GM23248 (cell line): ENCODE measurements around the gene ZDHHC14. TPM values are rescaled to one million over a fixed set of nuclear protein-coding genes. Genes with fewer than 3 reads are reported as not detected.

ENCODE experiments used
- DNase-seq: peaks from one replicate; pipeline ENCODE4 v3.0.0-alpha.2; 2015
- H2AFZ ChIP-seq: fragments of 200-600 bp; sonication (generic); 2 replicates; pipeline ENCODE4 v1.6.1; 2016; ENCODE audit warnings: antibody characterized with exemption
- H3F3A ChIP-seq: fragments of 200-600 bp; sonication (generic); 2 replicates; pipeline ENCODE4 v1.6.1; 2016; ENCODE audit warnings: mild to moderate bottlenecking, antibody characterized with exemption, mixed run types; ENCODE audit not compliant: insufficient read depth
- H3K27ac ChIP-seq: fragments of 200-600 bp; sonication (generic); 2 replicates; pipeline ENCODE4 v1.5.1; 2016; ENCODE audit warnings: mild to moderate bottlenecking
- H3K27me3 ChIP-seq: fragments of 200-600 bp; sonication (generic); replicated peaks from 2 replicates; pipeline ENCODE4 v1.6.1; 2016; ENCODE audit warnings: mild to moderate bottlenecking; ENCODE audit not compliant: insufficient read depth
- H3K36me3 ChIP-seq: fragments of 200-600 bp; sonication (generic); 2 replicates; pipeline ENCODE4 v1.6.1; 2016; ENCODE audit warnings: low read depth, mild to moderate bottlenecking
- H3K4me1 ChIP-seq: fragments of 200-600 bp; sonication (generic); 2 replicates; pipeline ENCODE4 v1.6.1; 2016; ENCODE audit warnings: mild to moderate bottlenecking; ENCODE audit not compliant: insufficient read depth
- H3K4me2 ChIP-seq: fragments of 200-600 bp; sonication (generic); one replicate; pipeline ENCODE4 v1.6.1; 2016; ENCODE audit warnings: mild to moderate bottlenecking; ENCODE audit not compliant: unreplicated experiment
- H3K4me3 ChIP-seq: fragments of 200-600 bp; sonication (generic); 2 replicates; pipeline ENCODE4 v1.5.1; 2016; ENCODE audit warnings: mild to moderate bottlenecking
- H3K79me2 ChIP-seq: fragments of 200-600 bp; sonication (generic); 2 replicates; pipeline ENCODE4 v1.6.1; 2016; ENCODE audit warnings: mild to moderate bottlenecking; ENCODE audit not compliant: insufficient read depth
- H3K9ac ChIP-seq: fragments of 200-600 bp; sonication (generic); 2 replicates; pipeline ENCODE4 v1.6.1; 2016; ENCODE audit warnings: mild to moderate bottlenecking
- H3K9me2 ChIP-seq: fragments of 200-600 bp; sonication (generic); 2 replicates; pipeline ENCODE4 v1.6.1; 2016; ENCODE audit warnings: mixed run types, mild to moderate bottlenecking, moderate library complexity; ENCODE audit not compliant: insufficient read depth
- H3K9me3 ChIP-seq: fragments of 200-600 bp; sonication (generic); one replicate; pipeline ENCODE4 v1.6.1; 2017; ENCODE audit warnings: low read depth
- H4K20me1 ChIP-seq: fragments of 200-600 bp; sonication (generic); 2 replicates; pipeline ENCODE4 v1.6.0; 2016; ENCODE audit not compliant: insufficient read depth
- EZH2 ChIP-seq: fragments of 200-600 bp; sonication (generic); IDR thresholded peaks from 2 replicates; pipeline ENCODE4 v1.6.1; 2018; ENCODE audit warnings: antibody characterized with exemption, mild to moderate bottlenecking; ENCODE audit not compliant: insufficient read depth, poor library complexity, severe bottlenecking
- EZH2phosphoT487 ChIP-seq: fragments of 200-600 bp; sonication (generic); IDR thresholded peaks from 2 replicates; pipeline ENCODE4 v1.6.1; 2018; ENCODE audit warnings: antibody characterized with exemption, moderate library complexity, mild to moderate bottlenecking, low read depth; ENCODE audit not compliant: insufficient read depth
- WGBS, 2 experiments: methylation state at CpG; one replicate each; pipeline ENCODE4 v1.1.6; 2015 to 2017; ENCODE audit warnings: low lambda C conversion rate in 2 of 2, low coverage in 1 of 2; ENCODE audit errors: missing lambda C conversion rate in 2 of 2; 5-methylcytosine and 5-hydroxymethylcytosine counted together
- in situ Hi-C: fragments of 300-500 bp; cut with MboI; formaldehyde crosslinking; loops from 2 replicates; pipeline ENCODE4 v1.15.0; 2020
- polyA plus RNA-seq: library from polyadenylated mRNA; unstranded; fragments of >200 nt; fragmentation: Nextera tagmentation; extraction: Ambion mirVana; gene quantifications from 2 replicates; pipeline ENCODE4 v1.2.1, GENCODE V29; 2016
- total RNA-seq: library from RNA; depleted of rRNA; stranded (reverse); fragments of >200 nt; shearing (Covaris generic); gene quantifications from 2 replicates; pipeline ENCODE4 v1.2.3, GENCODE V29; 2014

ZDHHC14 gene
- total and polyA plus RNA-seq, 2 experiments from 2014 or later, result 1.4 to 4.5 TPM

DNA sequence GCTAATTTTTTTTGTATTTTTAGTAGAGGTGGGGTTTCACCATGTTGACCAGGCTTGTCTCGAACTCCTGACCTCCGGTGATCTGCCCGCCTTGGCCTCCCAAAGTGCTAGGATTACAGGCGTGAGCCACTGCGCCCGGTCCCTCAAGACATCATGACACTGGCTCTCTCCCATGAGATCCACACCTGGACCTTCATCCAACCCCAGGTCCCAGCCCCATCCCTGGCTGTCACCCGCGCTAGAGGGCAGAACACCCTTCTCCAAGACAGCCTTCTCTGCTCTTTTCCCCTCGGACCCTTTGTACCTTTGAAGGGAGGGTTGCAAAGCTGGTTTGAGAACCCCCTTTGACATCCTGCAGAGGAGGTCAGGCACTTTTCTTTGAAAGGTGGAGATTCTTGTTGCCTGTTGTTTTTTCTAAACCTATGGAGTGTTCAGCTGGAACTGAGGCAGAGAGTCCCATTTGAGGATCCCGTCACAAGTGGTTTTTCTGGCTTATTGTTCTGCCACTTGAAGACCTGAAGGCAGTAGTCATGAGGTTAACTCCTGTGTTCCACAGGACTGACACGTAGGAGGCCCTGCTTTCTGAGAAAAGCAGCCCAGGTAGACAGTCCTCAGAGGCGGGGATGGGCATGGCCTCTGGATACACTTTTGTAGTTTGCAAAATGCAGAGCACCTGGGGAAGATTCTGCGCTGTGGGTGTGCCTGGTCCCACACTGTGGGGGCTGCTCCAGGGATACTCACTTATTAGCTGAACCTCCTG, 270.9 kb downstream of the ZDHHC14 start:
- no peak overlapping the region for H3K4me3 ChIP-seq
- WGBS, 2 experiments, result 89 to 93% methylated on average over 13 of the region's 13 CpGs
- in situ Hi-C loops, result no loop called here

GRCh38 chr6:157652601-157653363, 271.8 kb downstream of the ZDHHC14 start:
- H3K9me2 ChIP-seq, result no peaks in the 10 kb centered on the region
- H3K9ac ChIP-seq, result no peak overlapping the region
- no peak for TF ChIP-seq EZH2phosphoT487
- TF ChIP-seq EZH2, result no peak
- H3K27ac ChIP-seq, result no peak overlapping the region
- WGBS, 2 experiments, result 92 to 93% methylated on average over 18 of the region's 18 CpGs
- H3K4me3 ChIP-seq, result no peak overlapping the region
- H3K9me3 ChIP-seq, result no peaks in the 10 kb centered on the region
- H3K4me1 ChIP-seq, result no peaks in the 10 kb centered on the region
- no peaks in the 10 kb centered on the region for H3K79me2 ChIP-seq
- H2AFZ ChIP-seq, result no peak overlapping the region
- no peaks in the 10 kb centered on the region for H3K27me3 ChIP-seq
- H4K20me1 ChIP-seq, result no peaks in the 10 kb centered on the region
- H3K4me2 ChIP-seq, result no peak overlapping the region
- no peaks in the 10 kb centered on the region for H3K36me3 ChIP-seq
- in situ Hi-C loops, result no loop called here
- H3F3A ChIP-seq, result 0 out of 2 replicates have a peak, but pooled peaks cover 4% of the 10 kb centered on the region
- DNase-seq, result no peak

More for the DNA sequence above, 270.9 kb downstream of the ZDHHC14 start:
- Histone ChIP-seq H3K36me3 (no peaks in the 10 kb centered on the region), H3K9ac (no peak overlapping the region), H3F3A (0 out of 2 replicates have a peak, but pooled peaks cover 4% of the 10 kb centered on the region), H3K4me2 (no peak overlapping the region), H3K9me3 (no peaks in the 10 kb centered on the region), H3K79me2 (no peaks in the 10 kb centered on the region), H3K27me3 (no peaks in the 10 kb centered on the region), H3K9me2 (no peaks in the 10 kb centered on the region), H3K27ac (no peak overlapping the region), H3K4me1 (no peaks in the 10 kb centered on the region), H4K20me1 (no peaks in the 10 kb centered on the region), H2AFZ (no peak overlapping the region)
- no peak for DNase-seq
- TF ChIP-seq EZH2phosphoT487 (no peak), EZH2 (no peak)

DNA sequence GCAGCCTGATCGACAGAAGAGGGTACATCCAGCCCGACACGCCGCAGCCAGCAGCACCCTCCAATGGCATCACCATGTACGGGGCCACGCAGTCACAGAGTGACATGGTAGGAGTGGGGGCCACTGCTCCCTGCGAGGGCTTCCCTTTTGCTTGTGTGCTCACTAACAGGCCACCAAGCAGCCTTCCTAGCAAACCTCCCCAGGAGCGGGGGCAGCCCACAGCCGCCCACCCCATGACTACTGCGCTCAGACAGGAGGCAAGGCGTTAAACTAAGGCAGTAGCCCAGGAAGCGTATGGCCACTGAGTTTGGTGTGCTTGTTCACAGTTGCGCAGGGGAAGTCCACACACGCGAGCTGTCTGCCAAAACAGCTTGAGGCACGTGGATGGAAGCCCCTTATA, 272.5 kb downstream of the ZDHHC14 start:
- no peaks in the 10 kb centered on the region for H3K36me3 ChIP-seq
- H3K4me2 ChIP-seq, result no peak overlapping the region
- H2AFZ ChIP-seq, result no peak overlapping the region
- H3K9ac ChIP-seq, result no peak overlapping the region
- TF ChIP-seq EZH2 (no peak), EZH2phosphoT487 (no peak)
- DNase-seq, result no peak
- in situ Hi-C loops, result no loop called here
- H3K4me1 ChIP-seq, result no peaks in the 10 kb centered on the region
- no peak overlapping the region for H3K27ac ChIP-seq
- no peaks in the 10 kb centered on the region for H3K9me3 ChIP-seq
- 92 to 94% methylated on average over 16 of the region's 16 CpGs for WGBS, 2 experiments
- H3K27me3 ChIP-seq, result no peaks in the 10 kb centered on the region
- no peaks in the 10 kb centered on the region for H3K79me2 ChIP-seq
- H3K9me2 ChIP-seq, result no peaks in the 10 kb centered on the region
- no peak overlapping the region for H3K4me3 ChIP-seq
- H3F3A ChIP-seq, result no peaks in the 10 kb centered on the region
- H4K20me1 ChIP-seq, result no peaks in the 10 kb centered on the region

DNA sequence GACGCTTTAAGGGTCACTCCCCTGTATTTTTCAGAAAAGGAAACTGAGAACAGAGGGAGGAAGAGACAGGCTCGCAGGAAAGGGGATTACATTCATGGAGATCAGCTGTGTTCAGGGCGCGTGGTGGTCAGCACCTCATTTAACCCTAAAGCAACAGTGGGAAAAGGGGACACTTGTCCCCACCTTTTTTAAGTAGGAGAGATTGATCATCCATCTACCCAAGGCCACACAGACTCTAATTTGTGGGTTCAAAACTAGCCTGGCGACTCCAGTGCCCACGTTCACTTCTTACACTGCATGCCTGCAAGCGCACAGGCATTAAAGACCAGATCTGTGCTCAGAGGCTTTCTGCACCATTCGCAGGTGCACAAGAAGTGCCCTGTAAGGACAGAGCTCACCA, 274.1 kb downstream of the ZDHHC14 start:
- H3K9ac ChIP-seq, result no peak overlapping the region
- H3K9me3 ChIP-seq, result no peaks in the 10 kb centered on the region
- H3K27me3 ChIP-seq, result no peaks in the 10 kb centered on the region
- H2AFZ ChIP-seq, result no peak overlapping the region
- 90 to 91% methylated on average over 8 of the region's 8 CpGs for WGBS, 2 experiments
- no peak overlapping the region for H3K4me2 ChIP-seq
- H3K4me1 ChIP-seq, result no peaks in the 10 kb centered on the region
- H3F3A ChIP-seq, result no peaks in the 10 kb centered on the region
- DNase-seq, result no peak
- no peaks in the 10 kb centered on the region for H3K79me2 ChIP-seq
- H3K27ac ChIP-seq, result no peak overlapping the region
- no peak overlapping the region for H3K4me3 ChIP-seq
- no peaks in the 10 kb centered on the region for H4K20me1 ChIP-seq
- in situ Hi-C loops, result no loop called here
- no peaks in the 10 kb centered on the region for H3K9me2 ChIP-seq
- H3K36me3 ChIP-seq, result no peaks in the 10 kb centered on the region
- TF ChIP-seq EZH2, result no peak
- no peak for TF ChIP-seq EZH2phosphoT487
